Smooth muscle cell (in vitro differentiated cells): ENCODE data around the gene NT5DC3. TPM values are rescaled to one million over a fixed set of nuclear protein-coding genes. Genes with fewer than 3 reads are reported as not detected.

Experiments
- DNase-seq: peaks from one replicate; lab custom pipeline; 2025; ENCODE audit not compliant: unreplicated experiment; lab: John Stamatoyannopoulos, UW
- H2AFZ ChIP-seq: fragments of 200-600 bp; sonication (generic); 2 replicates; pipeline ENCODE4 v1.6.0; 2016; ENCODE audit warnings: antibody characterized with exemption, low read depth, mild to moderate bottlenecking
- H3F3A ChIP-seq: fragments of 200-600 bp; sonication (generic); 2 replicates; pipeline ENCODE4 v1.6.0; 2017; ENCODE audit warnings: antibody characterized with exemption, low read depth
- H3K27ac ChIP-seq: fragments of 200-600 bp; sonication (generic); 2 replicates; pipeline ENCODE4 v1.5.1; 2016; ENCODE audit warnings: low read depth, mild to moderate bottlenecking
- H3K27me3 ChIP-seq: fragments of 200-600 bp; sonication (generic); 2 replicates; pipeline ENCODE4 v1.6.1; 2016; ENCODE audit warnings: low read depth, mild to moderate bottlenecking
- H3K36me3 ChIP-seq: fragments of 200-600 bp; sonication (generic); 2 replicates; pipeline ENCODE4 v1.5.1; 2016; ENCODE audit warnings: low read depth
- H3K4me1 ChIP-seq: fragments of 200-600 bp; sonication (generic); 2 replicates; pipeline ENCODE4 v1.5.1; 2016; ENCODE audit warnings: low read depth
- H3K4me2 ChIP-seq: fragments of 200-600 bp; sonication (generic); 2 replicates; pipeline ENCODE4 v1.6.0; 2016; ENCODE audit warnings: mild to moderate bottlenecking
- H3K4me3 ChIP-seq: fragments of 200-600 bp; sonication (generic); 2 replicates; pipeline ENCODE4 v1.5.1; 2016; ENCODE audit warnings: mild to moderate bottlenecking
- H3K79me2 ChIP-seq: fragments of 200-600 bp; sonication (generic); 2 replicates; pipeline ENCODE4 v1.6.0; 2016; ENCODE audit warnings: low read depth, mild to moderate bottlenecking
- H3K9ac ChIP-seq: fragments of 200-600 bp; sonication (generic); 2 replicates; pipeline ENCODE4 v1.6.0; 2016; ENCODE audit warnings: low read depth
- H3K9me3 ChIP-seq: fragments of 200-600 bp; sonication (generic); replicated peaks from 2 replicates; pipeline ENCODE4 v1.5.1; 2016; ENCODE audit warnings: low read depth
- H4K20me1 ChIP-seq: fragments of 200-600 bp; sonication (generic); 2 replicates; pipeline ENCODE4 v1.6.0; 2016; ENCODE audit warnings: low read depth
- CTCF ChIP-seq: fragments of 200-600 bp; sonication (generic); IDR thresholded peaks from 2 replicates; pipeline ENCODE4 v1.5.1; 2017; ENCODE audit warnings: borderline replicate concordance, mild to moderate bottlenecking, antibody characterized with exemption; ENCODE audit not compliant: insufficient read depth, poor library complexity, severe bottlenecking
- WGBS: methylation state at CpG from one replicate; pipeline ENCODE4 v1.1.7; 2016; ENCODE audit warnings: low lambda C conversion rate; 5-methylcytosine and 5-hydroxymethylcytosine counted together
- polyA plus RNA-seq: library from polyadenylated mRNA; unstranded; fragments of >200 nt; fragmentation: Nextera tagmentation; extraction: Ambion mirVana; gene quantifications from 2 replicates; pipeline ENCODE4 v1.2.1, GENCODE V29; 2016
- total RNA-seq: library from RNA; depleted of rRNA; stranded (reverse); fragments of >200 nt; gene quantifications from 2 replicates; pipeline ENCODE4 v1.2.3, GENCODE V29; 2014

Gene NT5DC3
- total and polyA plus RNA-seq, 2 experiments from 2014 or later = 0.57 to 1.4 TPM

GRCh38 chr12:103820881-103821489 is 20.0 kb downstream of the NT5DC3 start:
- no peaks in the 10 kb centered on the region for H3K36me3 ChIP-seq
- no peaks in the 10 kb centered on the region for H3K4me1 ChIP-seq
- no peaks in the 10 kb centered on the region for H3K9me3 ChIP-seq
- H3K9ac ChIP-seq = no peak overlapping the region
- TF ChIP-seq CTCF = no peak
- no peak overlapping the region for H3K27ac ChIP-seq
- DNase-seq = no peak
- H3K27me3 ChIP-seq = no peaks in the 10 kb centered on the region
- H4K20me1 ChIP-seq = no peaks in the 10 kb centered on the region
- H2AFZ ChIP-seq = no peak overlapping the region
- H3K4me2 ChIP-seq = no peak overlapping the region
- WGBS = 98% methylated on average over 3 of the region's 3 CpGs
- H3F3A ChIP-seq = no peaks in the 10 kb centered on the region
- peaks cover under 1% of the 10 kb centered on the region for H3K79me2 ChIP-seq
- H3K4me3 ChIP-seq = no peak overlapping the region

GRCh38 chr12:103820361-103820760 is 20.7 kb downstream of the NT5DC3 start:
- no peak overlapping the region for H2AFZ ChIP-seq
- no peaks in the 10 kb centered on the region for H3K27me3 ChIP-seq
- H3K4me2 ChIP-seq = no peak overlapping the region
- H3K4me1 ChIP-seq = no peaks in the 10 kb centered on the region
- H3K4me3 ChIP-seq = no peak overlapping the region
- no peaks in the 10 kb centered on the region for H3K9me3 ChIP-seq
- no peaks in the 10 kb centered on the region for H4K20me1 ChIP-seq
- no peak overlapping the region for H3K9ac ChIP-seq
- no peaks in the 10 kb centered on the region for H3K36me3 ChIP-seq
- peaks cover 3% of the 10 kb centered on the region for H3K79me2 ChIP-seq
- DNase-seq = no peak
- no peaks in the 10 kb centered on the region for H3F3A ChIP-seq
- TF ChIP-seq CTCF = no peak
- H3K27ac ChIP-seq = no peak overlapping the region

DNA sequence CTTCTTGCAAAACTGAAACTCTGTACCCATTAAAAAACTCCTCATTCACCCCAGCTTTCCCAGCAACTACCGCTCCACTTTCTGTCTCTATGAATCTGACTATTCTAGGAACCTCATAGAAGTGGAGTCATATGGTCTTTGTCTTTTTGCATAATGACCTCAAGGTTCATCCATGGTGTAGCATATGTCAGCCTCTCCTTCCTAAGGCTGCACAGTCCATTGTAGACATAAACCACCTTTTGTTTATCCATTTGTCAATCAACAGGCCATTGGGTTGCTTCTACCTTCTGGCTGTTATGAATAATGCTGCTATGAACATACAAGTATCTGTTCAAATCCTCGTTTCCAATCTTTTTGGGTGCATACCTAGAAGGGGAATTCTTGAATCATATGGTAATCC is 21.1 kb downstream of the NT5DC3 start:
- DNase-seq = no peak
- H3K27me3 ChIP-seq = no peaks in the 10 kb centered on the region
- no peak for TF ChIP-seq CTCF
- WGBS = 98% methylated on average over 2 of the region's 2 CpGs
- H3K4me3 ChIP-seq = no peak overlapping the region
- no peaks in the 10 kb centered on the region for H3F3A ChIP-seq
- H3K9me3 ChIP-seq = no peaks in the 10 kb centered on the region
- H3K4me2 ChIP-seq = no peak overlapping the region
- no peak overlapping the region for H3K9ac ChIP-seq
- H3K36me3 ChIP-seq = no peaks in the 10 kb centered on the region
- no peak overlapping the region for H2AFZ ChIP-seq
- H3K4me1 ChIP-seq = no peaks in the 10 kb centered on the region
- peaks cover 3% of the 10 kb centered on the region for H3K79me2 ChIP-seq
- no peak overlapping the region for H3K27ac ChIP-seq
- H4K20me1 ChIP-seq = no peaks in the 10 kb centered on the region

DNA sequence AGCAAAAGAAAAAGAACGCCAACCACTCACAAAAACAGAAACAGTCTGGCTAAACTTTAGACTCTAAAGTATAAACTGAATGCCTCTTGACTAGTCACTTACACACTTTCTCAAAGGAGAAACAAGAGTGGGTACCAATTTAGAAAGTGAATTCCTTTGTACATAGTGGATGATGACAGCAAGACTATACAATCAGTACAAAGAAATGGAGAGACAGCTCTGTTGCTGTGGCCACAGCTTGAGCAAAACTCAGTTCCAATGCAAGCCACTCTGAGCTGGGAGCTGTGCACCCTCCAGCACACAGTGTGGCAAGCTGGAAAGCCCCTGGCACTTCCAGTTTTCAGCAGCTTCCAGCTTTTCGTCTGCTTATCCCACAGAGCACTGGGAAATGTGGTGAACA is 21.7 kb downstream of the NT5DC3 start:
- Histone ChIP-seq H3K4me3 (no peak overlapping the region), H3K36me3 (no peaks in the 10 kb centered on the region), H3K9me3 (no peaks in the 10 kb centered on the region), H3K4me1 (no peaks in the 10 kb centered on the region), H3K27me3 (no peaks in the 10 kb centered on the region), H3F3A (no peaks in the 10 kb centered on the region), H2AFZ (no peak overlapping the region), H3K79me2 (peaks cover 3% of the 10 kb centered on the region), H3K27ac (no peak overlapping the region), H3K9ac (no peak overlapping the region), H4K20me1 (no peaks in the 10 kb centered on the region), H3K4me2 (no peak overlapping the region)
- TF ChIP-seq CTCF = no peak
- WGBS = 98% methylated on average over 2 of the region's 2 CpGs
- DNase-seq = no peak
